ENCODE measurements around the gene CACNA2D1.

GRCh38 chr7:82249979-82250378 is 193.6 kb downstream of the CACNA2D1 start:
- TF ChIP-seq SIN3A (IDR thresholded peaks at IDR 0.05; ENCODE audit: borderline replicate concordance, insufficient read depth, low read length) (no peak), REST (IDR thresholded peaks at IDR 0.05; ENCODE audit: insufficient read depth in 1 of 2, low read depth in 2 of 2, low read length in 2 of 2) (no peak)
